MM.1S (cell line): ENCODE measurements around the gene NIPBL.
"Not testable (repeated sequence)": the region's sequence is repeated elsewhere in the genome, so short reads cannot be mapped to it uniquely, and the experiment has no call there.

Experiments
- DNase-seq: peaks from one replicate; pipeline ENCODE4 v3.0.0-alpha.2; 2015
- H2AFZ ChIP-seq: fragments of 300-600 bp; sonication (generic); 2 replicates; pipeline ENCODE4 v1.6.0; 2016; ENCODE audit warnings: antibody characterized with exemption, low read length
- H3F3A ChIP-seq: fragments of 300-600 bp; sonication (generic); 2 replicates; pipeline ENCODE4 v1.6.1; 2016; ENCODE audit warnings: mild to moderate bottlenecking, antibody characterized with exemption, low read length, moderate library complexity, mixed read lengths; ENCODE audit not compliant: insufficient read depth
- H3K27ac ChIP-seq: fragments of 300-600 bp; sonication (generic); 2 replicates; pipeline ENCODE4 v1.5.1; 2016; ENCODE audit warnings: mild to moderate bottlenecking, low read length
- H3K27me3 ChIP-seq: fragments of 300-600 bp; sonication (generic); replicated peaks from 2 replicates; pipeline ENCODE4 v1.6.0; 2016; ENCODE audit warnings: low read length; ENCODE audit not compliant: insufficient read depth
- H3K36me3 ChIP-seq: fragments of 300-600 bp; sonication (generic); replicated peaks from 2 replicates; pipeline ENCODE4 v1.6.1; 2016; ENCODE audit warnings: mild to moderate bottlenecking, low read length, mixed read lengths; ENCODE audit not compliant: insufficient read depth
- H3K4me1 ChIP-seq: fragments of 300-600 bp; sonication (generic); 2 replicates; pipeline ENCODE4 v1.6.1; 2016; ENCODE audit warnings: low read length, mixed read lengths
- H3K4me2 ChIP-seq: fragments of 300-600 bp; sonication (generic); 2 replicates; pipeline ENCODE4 v1.6.0; 2016; ENCODE audit warnings: low read depth, low read length
- H3K4me3 ChIP-seq: fragments of 300-600 bp; sonication (generic); 2 replicates; pipeline ENCODE4 v1.5.1; 2016; ENCODE audit warnings: low read length, mixed read lengths
- H3K79me2 ChIP-seq: fragments of 300-600 bp; sonication (generic); 2 replicates; pipeline ENCODE4 v1.6.1; 2016; ENCODE audit warnings: mixed run types, low read length, mixed read lengths
- H3K9ac ChIP-seq: fragments of 300-600 bp; sonication (generic); 2 replicates; pipeline ENCODE4 v1.6.1; 2016; ENCODE audit warnings: low read length, mixed read lengths
- H3K9me2 ChIP-seq: fragments of 300-600 bp; sonication (generic); replicated peaks from 2 replicates; pipeline ENCODE4 v1.6.1; 2016; ENCODE audit warnings: mild to moderate bottlenecking, low read length, mixed read lengths; ENCODE audit not compliant: insufficient read depth
- H3K9me3 ChIP-seq: fragments of 300-600 bp; sonication (generic); replicated peaks from 2 replicates; pipeline ENCODE4 v1.6.1; 2016; ENCODE audit warnings: mild to moderate bottlenecking, low read length, mixed read lengths; ENCODE audit not compliant: insufficient read depth
- H4K20me1 ChIP-seq: fragments of 300-600 bp; sonication (generic); 2 replicates; pipeline ENCODE4 v1.6.1; 2016; ENCODE audit warnings: mild to moderate bottlenecking, low read length, moderate library complexity, mixed read lengths; ENCODE audit not compliant: insufficient read depth
- EZH2 ChIP-seq: fragments of 300-600 bp; sonication (generic); optimal IDR thresholded peaks from 2 replicates; pipeline ENCODE3; 2017; ENCODE audit warnings: low read depth, mild to moderate bottlenecking, antibody characterized with exemption, low read length, mixed read lengths
- EZH2phosphoT487 ChIP-seq: fragments of 300-600 bp; sonication (generic); IDR thresholded peaks from 2 replicates; pipeline ENCODE4 v1.6.1; 2018; ENCODE audit warnings: antibody characterized with exemption, low read length
- TF ChIP-seq, protein P1 (sequence below): fragments of 300-600 bp; sonication (generic); IDR thresholded peaks from 2 replicates; pipeline ENCODE4 v1.5.1; 2016; ENCODE audit warnings: antibody characterized with exemption, low read length, mixed read lengths

NIPBL gene

DNA sequence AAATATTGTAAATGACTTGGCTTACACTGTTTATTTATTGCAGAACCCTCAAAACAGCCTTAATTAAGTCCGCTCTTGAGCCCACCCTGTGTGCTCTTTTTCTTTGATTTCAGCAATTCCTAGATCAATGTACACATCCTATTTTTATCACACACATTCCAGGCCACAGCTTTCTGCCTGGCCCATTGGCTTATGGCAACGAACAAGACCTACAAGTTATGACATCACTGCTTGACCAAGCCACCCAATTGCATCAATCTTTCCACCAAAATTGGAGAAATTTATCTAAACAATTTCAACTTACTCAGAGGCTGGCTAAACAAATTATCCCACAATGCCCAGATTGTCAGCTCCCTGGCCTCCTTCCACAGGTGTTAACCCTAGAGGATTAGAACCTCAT lies 214.2 kb downstream of the NIPBL start:
- no peak overlapping the region for H2AFZ ChIP-seq
- no peak overlapping the region for H3K27ac ChIP-seq
- H4K20me1 ChIP-seq = no peaks in the 10 kb centered on the region
- H3K27me3 ChIP-seq = no peaks in the 10 kb centered on the region
- no peak overlapping the region for H3K4me2 ChIP-seq
- H3K36me3 ChIP-seq = no peaks in the 10 kb centered on the region
- H3K4me3 ChIP-seq = no peak overlapping the region
- TF ChIP-seq, protein P1, sequence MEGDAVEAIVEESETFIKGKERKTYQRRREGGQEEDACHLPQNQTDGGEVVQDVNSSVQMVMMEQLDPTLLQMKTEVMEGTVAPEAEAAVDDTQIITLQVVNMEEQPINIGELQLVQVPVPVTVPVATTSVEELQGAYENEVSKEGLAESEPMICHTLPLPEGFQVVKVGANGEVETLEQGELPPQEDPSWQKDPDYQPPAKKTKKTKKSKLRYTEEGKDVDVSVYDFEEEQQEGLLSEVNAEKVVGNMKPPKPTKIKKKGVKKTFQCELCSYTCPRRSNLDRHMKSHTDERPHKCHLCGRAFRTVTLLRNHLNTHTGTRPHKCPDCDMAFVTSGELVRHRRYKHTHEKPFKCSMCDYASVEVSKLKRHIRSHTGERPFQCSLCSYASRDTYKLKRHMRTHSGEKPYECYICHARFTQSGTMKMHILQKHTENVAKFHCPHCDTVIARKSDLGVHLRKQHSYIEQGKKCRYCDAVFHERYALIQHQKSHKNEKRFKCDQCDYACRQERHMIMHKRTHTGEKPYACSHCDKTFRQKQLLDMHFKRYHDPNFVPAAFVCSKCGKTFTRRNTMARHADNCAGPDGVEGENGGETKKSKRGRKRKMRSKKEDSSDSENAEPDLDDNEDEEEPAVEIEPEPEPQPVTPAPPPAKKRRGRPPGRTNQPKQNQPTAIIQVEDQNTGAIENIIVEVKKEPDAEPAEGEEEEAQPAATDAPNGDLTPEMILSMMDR = no peak
- TF ChIP-seq EZH2phosphoT487 = no peak
- no peak for TF ChIP-seq EZH2
- DNase-seq = no peak
- no peak overlapping the region for H3K9ac ChIP-seq
- H3K9me2 ChIP-seq = no peaks in the 10 kb centered on the region
- H3K79me2 ChIP-seq = no peaks in the 10 kb centered on the region
- H3K4me1 ChIP-seq = no peaks in the 10 kb centered on the region
- H3F3A ChIP-seq = no peaks in the 10 kb centered on the region
- no peaks in the 10 kb centered on the region for H3K9me3 ChIP-seq

DNA sequence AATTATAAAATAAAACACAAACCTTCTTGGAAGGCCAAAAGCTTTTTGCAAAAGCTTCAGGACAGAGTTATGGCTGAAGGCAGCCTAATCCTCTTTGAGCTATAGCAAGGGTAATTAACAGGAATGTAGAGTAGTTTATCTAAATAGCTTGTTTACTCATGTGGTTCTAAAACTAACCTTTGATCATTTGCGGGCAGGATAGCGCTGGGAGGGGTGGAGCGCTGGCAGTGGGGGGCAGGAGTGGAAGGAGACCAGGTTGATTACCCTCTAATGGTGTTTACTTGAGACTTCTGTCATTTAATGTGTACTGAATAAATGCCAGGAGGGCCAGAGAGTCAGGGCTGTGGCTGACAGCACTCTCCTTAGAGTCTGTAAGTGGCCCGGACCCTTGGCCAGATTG lies 217.2 kb downstream of the NIPBL start:
- not testable (repeated sequence) for H3K9ac ChIP-seq, H3K4me2 ChIP-seq, H2AFZ ChIP-seq, H3K9me2 ChIP-seq, H4K20me1 ChIP-seq, H3K36me3 ChIP-seq, H3F3A ChIP-seq, H3K27ac ChIP-seq, DNase-seq, H3K4me1 ChIP-seq, H3K4me3 ChIP-seq, H3K9me3 ChIP-seq, H3K79me2 ChIP-seq, H3K27me3 ChIP-seq

DNA sequence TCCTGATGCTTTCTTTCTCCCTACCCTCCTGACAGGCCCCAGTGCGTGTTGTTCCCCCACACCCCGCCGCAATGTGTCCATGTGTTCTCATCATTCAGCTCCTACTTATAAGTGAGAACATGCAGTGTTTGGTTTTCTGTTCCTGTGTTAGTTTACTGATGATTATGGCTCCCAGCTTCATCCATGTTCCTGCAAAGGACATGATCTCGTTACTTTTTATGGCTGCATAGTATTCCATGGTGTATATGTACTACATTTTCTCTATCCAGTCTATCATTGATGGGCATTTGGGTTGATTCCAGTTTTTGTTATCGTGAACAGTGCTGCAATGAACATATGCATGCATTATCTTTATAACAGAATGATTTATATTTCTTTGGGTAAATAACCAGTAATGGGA lies 222.7 kb downstream of the NIPBL start:
- not testable (repeated sequence) for H3K36me3 ChIP-seq, H3K9me3 ChIP-seq, H3K9ac ChIP-seq, H3K4me1 ChIP-seq, H3K4me2 ChIP-seq, DNase-seq, H3K27ac ChIP-seq, H3K4me3 ChIP-seq, H3K27me3 ChIP-seq, H3K79me2 ChIP-seq, H2AFZ ChIP-seq, H3K9me2 ChIP-seq, H3F3A ChIP-seq, H4K20me1 ChIP-seq

DNA sequence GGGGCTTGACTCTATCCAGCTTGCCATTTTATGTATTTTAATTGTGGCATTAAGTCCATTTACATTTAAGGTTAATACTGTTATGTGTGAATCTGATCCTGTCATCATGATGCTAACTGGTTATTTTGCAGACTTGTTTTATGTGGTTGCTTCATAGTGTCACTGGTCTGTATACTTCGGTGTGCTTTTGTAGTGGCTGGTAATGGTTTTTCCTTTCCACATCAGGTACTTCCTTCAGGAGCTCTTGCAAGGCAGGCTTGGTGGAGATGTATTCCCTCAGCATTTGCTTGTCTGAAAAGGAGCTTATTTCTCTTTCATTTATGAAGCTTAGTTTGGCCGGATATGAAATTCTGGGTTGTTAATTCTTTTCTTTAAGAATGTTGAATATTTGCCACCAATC lies 226.7 kb downstream of the NIPBL start:
- Histone ChIP-seq H3K79me2 (no peaks in the 10 kb centered on the region), H2AFZ (no peak overlapping the region), H3K27me3 (no peaks in the 10 kb centered on the region), H3K9me3 (no peaks in the 10 kb centered on the region; the same call in 1 of the 2 replicates), H3K9ac (no peak overlapping the region), H4K20me1 (no peaks in the 10 kb centered on the region), H3K9me2 (no peaks in the 10 kb centered on the region), H3K4me1 (no peaks in the 10 kb centered on the region), H3K36me3 (no peaks in the 10 kb centered on the region), H3K4me3 (no peak overlapping the region), H3K4me2 (no peak overlapping the region), H3K27ac (no peak overlapping the region), H3F3A (no peaks in the 10 kb centered on the region)
- no peak for TF ChIP-seq EZH2phosphoT487
- TF ChIP-seq, protein P1 = no peak
- no peak for TF ChIP-seq EZH2
- no peak for DNase-seq
